CD14-positive monocyte (primary cell): ENCODE data around the gene IL31. TPM values are rescaled to one million over a fixed set of nuclear protein-coding genes. Genes with fewer than 3 reads are reported as not detected.

Source experiments
- DNase-seq, 3 donors: peaks; one replicate each; pipeline ENCODE4 v3.0.0-alpha.2; 2011 to 2022
- H2AFZ ChIP-seq: 2 replicates; pipeline ENCODE4 v1.6.0; 2012; ENCODE audit warnings: mild to moderate bottlenecking, low read depth, low read length, inconsistent platforms; ENCODE audit not compliant: insufficient read depth, poor library complexity, severe bottlenecking
- H3K27ac ChIP-seq, 2 donors: 1 replicate in 1 of 2; 2 replicates in 1 of 2; pipeline ENCODE4 v1.5.1; 2012 to 2013; ENCODE audit warnings: low read length in 2 of 2, control low read depth in 1 of 2, inconsistent platforms in 1 of 2, low read depth in 1 of 2, mild to moderate bottlenecking in 1 of 2
- H3K27me3 ChIP-seq, 2 donors: one replicate each; pipeline versions ENCODE4 v1.6.0 to v1.6.1; 2011 to 2013; ENCODE audit warnings: low read length in 2 of 2; ENCODE audit not compliant: control insufficient read depth in 2 of 2, insufficient read depth in 2 of 2
- H3K36me3 ChIP-seq, 2 donors: replicated peaks in 1 of 2; 1 replicate in 1 of 2; 2 replicates in 1 of 2; pipeline versions ENCODE4 v1.5.1 to v1.6.1; 2012 to 2013; ENCODE audit warnings: low read length in 2 of 2, control low read depth in 1 of 2, inconsistent platforms in 1 of 2, mild to moderate bottlenecking in 1 of 2; ENCODE audit not compliant: insufficient read depth in 2 of 2, control insufficient read depth in 1 of 2
- H3K4me1 ChIP-seq, 2 donors: 1 replicate in 1 of 2; 2 replicates in 1 of 2; pipeline versions ENCODE4 v1.5.1 to v1.6.1; 2012 to 2013; ENCODE audit warnings: low read length in 2 of 2, control low read depth in 1 of 2, inconsistent platforms in 1 of 2, mild to moderate bottlenecking in 1 of 2, moderate library complexity in 1 of 2; ENCODE audit not compliant: insufficient read depth in 2 of 2, control insufficient read depth in 1 of 2
- H3K4me2 ChIP-seq: replicated peaks from 2 replicates; pipeline ENCODE3; 2012; ENCODE audit warnings: low read length, moderate library complexity, mild to moderate bottlenecking; ENCODE audit not compliant: poor library complexity, severe bottlenecking; ENCODE audit errors: extremely low read depth
- H3K4me3 ChIP-seq, 3 experiments: fragments of 200-600 bp in 1 of 3; sonication (generic) in 1 of 3; replicated peaks in 1 of 3; 1 replicate in 2 of 3; 2 replicates in 1 of 3; pipeline ENCODE4 v1.5.1; 2011 to 2013; ENCODE audit warnings: low read length in 3 of 3, mild to moderate bottlenecking in 3 of 3, control low read depth in 2 of 3, low read depth in 2 of 3, inconsistent platforms in 1 of 3, moderate library complexity in 1 of 3
- H3K79me2 ChIP-seq: 2 replicates; pipeline ENCODE4 v1.6.0; 2012; ENCODE audit warnings: mild to moderate bottlenecking, control low read depth, inconsistent platforms, low read length, moderate library complexity; ENCODE audit not compliant: insufficient read depth
- H3K9ac ChIP-seq: 2 replicates; pipeline ENCODE4 v1.6.0; 2017; ENCODE audit warnings: low read length, mild to moderate bottlenecking; ENCODE audit not compliant: insufficient read depth, poor library complexity, severe bottlenecking
- H3K9me3 ChIP-seq, 2 donors: replicated peaks in 1 of 2; 1 replicate in 1 of 2; 2 replicates in 1 of 2; pipeline versions ENCODE4 v1.5.1 to v1.6.1; 2012 to 2013; ENCODE audit warnings: low read length in 2 of 2, control low read depth in 1 of 2; ENCODE audit not compliant: control insufficient read depth in 1 of 2, insufficient read depth in 1 of 2
- H4K20me1 ChIP-seq: 2 replicates; pipeline ENCODE4 v1.6.0; 2012; ENCODE audit warnings: mild to moderate bottlenecking, low read length, control low read depth, moderate library complexity; ENCODE audit not compliant: insufficient read depth
- H3K27ac Mint-ChIP-seq, 7 donors: one replicate each; pipeline ENCODE4 v1.8.0; 2020; ENCODE audit warnings: mild to moderate bottlenecking in 7 of 7, mixed read lengths in 7 of 7, moderate library complexity in 6 of 7, inconsistent platforms in 2 of 7
- H3K27me3 Mint-ChIP-seq, 3 donors: one replicate each; pipeline ENCODE4 v1.8.0; 2021 to 2022; ENCODE audit warnings: low read depth in 3 of 3, mild to moderate bottlenecking in 3 of 3, mixed read lengths in 3 of 3, moderate library complexity in 3 of 3, inconsistent platforms in 1 of 3
- H3K36me3 Mint-ChIP-seq, 2 donors: one replicate each; pipeline ENCODE4 v1.8.0; 2020; ENCODE audit warnings: mixed read lengths in 2 of 2, inconsistent platforms in 1 of 2, mild to moderate bottlenecking in 1 of 2
- H3K4me1 Mint-ChIP-seq: one replicate; pipeline ENCODE4 v1.8.0; 2020; ENCODE audit warnings: mild to moderate bottlenecking, mixed read lengths
- H3K4me3 Mint-ChIP-seq, 2 donors: one replicate each; pipeline ENCODE4 v1.8.0; 2020; ENCODE audit warnings: mild to moderate bottlenecking in 2 of 2, mixed read lengths in 2 of 2, moderate library complexity in 1 of 2
- H3K9me3 Mint-ChIP-seq, 7 donors: one replicate each; pipeline ENCODE4 v1.8.0; 2020 to 2022; ENCODE audit warnings: mixed read lengths in 7 of 7, mild to moderate bottlenecking in 6 of 7, moderate library complexity in 6 of 7, inconsistent platforms in 2 of 7
- WGBS: methylation state at CpG from one replicate; pipeline ENCODE4 v1.1.5; 2013; ENCODE audit warnings: missing lambda C conversion rate; ENCODE audit not compliant: insufficient coverage; 5-methylcytosine and 5-hydroxymethylcytosine counted together
- intact Hi-C, 2 donors: fragments of 100-400 bp; cut with micrococcal nuclease; formaldehyde crosslinking; loops; one replicate each; pipeline versions ENCODE4 v1.15.0 to v1.15.1; 2023
- polyA plus RNA-seq, 3 donors: library from polyadenylated mRNA; depleted of rRNA in 1 of 3; unstranded in 2 of 3; stranded (reverse) in 1 of 3; fragments of 300-500 nt in 2 of 3; fragments of >200 nt in 1 of 3; fragmentation: Illumina TruSeq in 2 of 3; gene quantifications; 1 replicate in 2 of 3; 2 replicates in 1 of 3; pipeline ENCODE4 v1.2.3, GENCODE V29; 2012 to 2021
- small RNA-seq: library from RNA; depleted of rRNA; stranded (forward); fragments of <200 nt; gene quantifications from one replicate; pipeline ENCODE3, GENCODE V24; 2012; ENCODE audit warnings: low read depth; ENCODE audit not compliant: insufficient read length
- TF ChIP-seq, protein P1 (sequence below): fragments of 200-600 bp; IDR thresholded peaks from one replicate; pipeline ENCODE4 v1.8.0; 2022; ENCODE audit warnings: antibody characterized with exemption, mild to moderate bottlenecking

Gene IL31
- polyA plus RNA-seq, 3 donors = not detected

DNA sequence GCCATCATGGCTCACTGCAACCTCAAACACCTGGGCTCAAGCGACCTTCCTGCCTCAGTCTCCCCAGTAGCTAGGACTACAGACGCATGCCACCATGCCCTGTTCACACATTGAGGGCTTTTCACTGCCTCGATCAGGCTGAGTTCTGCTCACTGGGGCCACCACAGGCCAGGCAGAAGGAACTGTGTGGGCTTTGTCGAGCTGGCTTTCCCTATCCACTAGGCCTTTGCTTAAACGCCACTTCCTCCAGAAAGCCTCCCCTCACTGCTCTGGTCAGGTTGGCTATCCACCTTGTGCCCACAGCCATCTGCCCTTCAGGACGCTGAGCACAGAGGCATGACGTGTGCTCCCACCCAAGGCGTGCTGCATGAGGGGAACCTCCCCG is 50.3 kb downstream of the IL31 start:
- Histone ChIP-seq H3K9me3 (no peaks in the 10 kb centered on the region), H3K4me1 (peaks cover 14% of the 10 kb centered on the region in 2 donors), H3K36me3 (peaks cover 21 to 29% of the 10 kb centered on the region in 2 donors), H3K79me2 (peaks cover 85% of the 10 kb centered on the region), H2AFZ (no peak overlapping the region), H3K9ac (no peak overlapping the region), H3K4me2 (no peak overlapping the region), H3K4me3 (no peak overlapping the region), H4K20me1 (peaks cover 95% of the 10 kb centered on the region), H3K27ac (no peak overlapping the region), H3K27me3 (no peaks in the 10 kb centered on the region)
- intact Hi-C loops = loop anchor here (1.0 to 2.0 kb wide), 2 partner anchors 69 kb away; no protein-coding TSS in a partner anchor
- Mint-ChIP-seq H3K4me3 (no peak overlapping the region), H3K27ac (peak overlapping the region in 3 of 7 donors; percentile 59 to 70 (median 64)), H3K4me1 (peaks cover 37% of the 10 kb centered on the region), H3K36me3 (peaks cover 23 to 26% of the 10 kb centered on the region in 2 donors), H3K9me3 (no peaks in the 10 kb centered on the region), H3K27me3 (no peaks in the 10 kb centered on the region)
- no peak for DNase-seq
- WGBS = 81% methylated on average over 5 of the region's 9 CpGs
- TF ChIP-seq, protein P1, sequence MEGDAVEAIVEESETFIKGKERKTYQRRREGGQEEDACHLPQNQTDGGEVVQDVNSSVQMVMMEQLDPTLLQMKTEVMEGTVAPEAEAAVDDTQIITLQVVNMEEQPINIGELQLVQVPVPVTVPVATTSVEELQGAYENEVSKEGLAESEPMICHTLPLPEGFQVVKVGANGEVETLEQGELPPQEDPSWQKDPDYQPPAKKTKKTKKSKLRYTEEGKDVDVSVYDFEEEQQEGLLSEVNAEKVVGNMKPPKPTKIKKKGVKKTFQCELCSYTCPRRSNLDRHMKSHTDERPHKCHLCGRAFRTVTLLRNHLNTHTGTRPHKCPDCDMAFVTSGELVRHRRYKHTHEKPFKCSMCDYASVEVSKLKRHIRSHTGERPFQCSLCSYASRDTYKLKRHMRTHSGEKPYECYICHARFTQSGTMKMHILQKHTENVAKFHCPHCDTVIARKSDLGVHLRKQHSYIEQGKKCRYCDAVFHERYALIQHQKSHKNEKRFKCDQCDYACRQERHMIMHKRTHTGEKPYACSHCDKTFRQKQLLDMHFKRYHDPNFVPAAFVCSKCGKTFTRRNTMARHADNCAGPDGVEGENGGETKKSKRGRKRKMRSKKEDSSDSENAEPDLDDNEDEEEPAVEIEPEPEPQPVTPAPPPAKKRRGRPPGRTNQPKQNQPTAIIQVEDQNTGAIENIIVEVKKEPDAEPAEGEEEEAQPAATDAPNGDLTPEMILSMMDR = no peak

DNA sequence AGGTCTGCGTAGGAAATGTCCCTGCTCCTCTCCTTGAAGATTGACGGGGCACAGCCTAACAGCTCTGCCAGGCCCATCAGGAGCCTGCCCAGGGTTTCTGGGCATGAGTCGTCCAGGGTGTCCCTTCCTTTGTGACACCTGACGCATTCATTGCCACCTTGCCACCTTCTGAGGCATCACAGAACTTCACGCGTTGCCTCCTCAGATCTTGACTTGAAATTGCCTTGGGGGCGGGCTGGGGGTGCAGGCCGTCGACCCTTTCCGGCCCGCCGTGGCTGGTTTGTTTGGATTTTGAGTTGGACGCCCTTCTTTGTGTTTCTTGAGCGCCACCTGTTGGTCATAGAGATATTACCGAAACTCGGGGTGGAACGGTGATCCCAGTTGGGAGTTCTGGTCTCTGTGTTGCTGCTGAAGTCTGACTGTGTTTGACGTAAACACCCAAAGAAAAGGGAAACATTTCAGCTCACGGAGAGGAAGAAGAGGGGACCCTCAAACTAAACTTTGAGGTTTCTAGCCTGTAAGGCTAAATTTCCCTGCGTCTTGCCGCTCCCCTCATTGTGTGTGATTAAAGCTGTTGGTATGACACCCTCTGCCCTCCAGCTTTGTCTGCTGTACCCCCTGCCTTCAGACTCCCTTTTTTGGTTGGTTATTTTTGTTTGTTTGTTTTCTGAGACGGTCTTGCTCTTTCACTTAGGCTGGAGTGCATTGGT is 50.8 kb downstream of the IL31 start:
- Mint-ChIP-seq H3K9me3 (peaks cover 0 to 3% (median 0%) of the 10 kb centered on the region in 7 donors), H3K4me3 (peak overlapping the region in 1 of 2 donors; percentile 69), H3K27me3 (no peaks in the 10 kb centered on the region), H3K36me3 (peaks cover 20 to 23% of the 10 kb centered on the region in 2 donors), H3K4me1 (peaks cover 37% of the 10 kb centered on the region), H3K27ac (peak overlapping the region in 6 of 7 donors; percentile 5 to 84 (median 66))
- Histone ChIP-seq H3K9me3 (no peaks in the 10 kb centered on the region), H2AFZ (no peak overlapping the region), H3K79me2 (peaks cover 90% of the 10 kb centered on the region), H3K9ac (no peak overlapping the region), H3K27me3 (no peaks in the 10 kb centered on the region), H4K20me1 (peaks cover 94% of the 10 kb centered on the region), H3K4me1 (peaks cover 14% of the 10 kb centered on the region in 2 donors), H3K4me2 (peak overlapping the region; percentile 37), H3K27ac (peak overlapping the region in 1 of 2 donors; percentile 40), H3K4me3 (no peak overlapping the region), H3K36me3 (peaks cover 15 to 25% of the 10 kb centered on the region in 2 donors)
- WGBS = 13% methylated on average over 17 of the region's 22 CpGs
- DNase-seq = peak; percentile 44 to 55 (median 52)
- intact Hi-C loops = loop anchor here (1.0 to 2.0 kb wide), 2 partner anchors 68 to 69 kb away; no protein-coding TSS in a partner anchor
- TF ChIP-seq, protein P1 = peak; percentile 89

Small RNA genes within 50 kb of the gene (small RNA-seq; reads per million reads assigned to genes)
- not detected for gene DIABLO

Other genes starting within 250 kb of the IL31 start
- under 1 TPM; 0.34 to 0.79 (median 0.56) TPM for gene BCL7A, start 152.3 kb downstream of the IL31 start, polyA plus RNA-seq
- 10 to 100 TPM in 1 of 3 donors, 1 to 10 TPM in 2; 4.5 to 44.8 (median 4.6) TPM for gene MLXIP, start 95.5 kb downstream of the IL31 start, polyA plus RNA-seq
- gene LRRC43, start 8.9 kb upstream of the IL31 start, polyA plus RNA-seq = under 1 TPM in 1 of 3 donors, not detected in 2; 0.19 TPM
- not detected for gene B3GNT4, start 29.5 kb upstream of the IL31 start, polyA plus RNA-seq
- gene DIABLO, start 51.8 kb upstream of the IL31 start, polyA plus RNA-seq = 10 to 100 TPM; 33.5 to 55.9 (median 51.3) TPM
- 10 to 100 TPM; 15.3 to 33.1 (median 32.9) TPM for gene VPS33A, start 92.3 kb upstream of the IL31 start, polyA plus RNA-seq
- 10 to 100 TPM in 2 of 3 donors, 1 to 10 TPM in 1; 6.7 to 50.9 (median 12.9) TPM for gene CLIP1, start 248.4 kb upstream of the IL31 start, polyA plus RNA-seq